ENCODE measurements around the gene TMOD1. TPM values are rescaled to one million over a fixed set of nuclear protein-coding genes. Genes with fewer than 3 reads are reported as not detected.
A peak's percentile ranks its signal among the peaks of the same experiment; 100 is the strongest.
"Not testable (repeated sequence)": the region's sequence is repeated elsewhere in the genome, so short reads cannot be mapped to it uniquely, and the experiment has no call there.

TMOD1 gene
- total RNA-seq, 2 experiments from 2014 or later, result 0.79 to 1.1 TPM

- no peaks in the 10 kb centered on the region for H3K27me3 Mint-ChIP-seq
- ATAC-seq (ENCODE audit: low read depth) (no peak), DNase-seq (no peak)
- H3K4me1 Mint-ChIP-seq, result peaks cover 9% of the 10 kb centered on the region
- no peak overlapping the region for H3K27ac Mint-ChIP-seq
- POLR2A ChIA-PET, result interaction anchor here (1.3 kb wide), 2 partner anchors 34 to 129 kb away, joined by 3 read pairs; partner anchors contain the start of genes NCBP1 and TSTD2
- no peaks in the 10 kb centered on the region for H3K9me3 Mint-ChIP-seq
- H3K4me3 Mint-ChIP-seq, result no peak overlapping the region
- H3K36me3 Mint-ChIP-seq, result peaks cover 10% of the 10 kb centered on the region
Measured at GRCh38 chr9:97599314-97599846, 97.9 kb downstream of the TMOD1 start.

- peaks cover 9% of the 10 kb centered on the region for H3K4me1 Mint-ChIP-seq
- POLR2A ChIA-PET, result no interaction called here
- DNase-seq (no peak), ATAC-seq (ENCODE audit: low read depth) (no peak)
- H3K36me3 Mint-ChIP-seq, result peaks cover 10% of the 10 kb centered on the region
- H3K4me3 Mint-ChIP-seq, result no peak overlapping the region
- H3K9me3 Mint-ChIP-seq, result no peaks in the 10 kb centered on the region
- no peaks in the 10 kb centered on the region for H3K27me3 Mint-ChIP-seq
- H3K27ac Mint-ChIP-seq, result no peak overlapping the region
Measured at GRCh38 chr9:97600531-97601227, 99.2 kb downstream of the TMOD1 start.

GRCh38 chr9:97601228-97601898 is 99.9 kb downstream of the TMOD1 start:
- POLR2A ChIA-PET, result no interaction called here

GRCh38 chr9:97602430-97602829 is 101.0 kb downstream of the TMOD1 start:
- Mint-ChIP-seq H3K36me3 (peaks cover 13% of the 10 kb centered on the region), H3K9me3 (no peaks in the 10 kb centered on the region), H3K4me1 (peaks cover 9% of the 10 kb centered on the region), H3K27ac (no peak overlapping the region), H3K27me3 (no peaks in the 10 kb centered on the region), H3K4me3 (no peak overlapping the region)
- no peak for ATAC-seq (ENCODE audit: low read depth)
- POLR2A ChIA-PET, result no interaction called here
- DNase-seq, result no peak

More at GRCh38 chr9:97601228-97601898, 99.9 kb downstream of the TMOD1 start:
- no peaks in the 10 kb centered on the region for H3K27me3 Mint-ChIP-seq
- H3K9me3 Mint-ChIP-seq, result no peaks in the 10 kb centered on the region
- H3K4me3 Mint-ChIP-seq, result no peak overlapping the region
- DNase-seq (no peak), ATAC-seq (ENCODE audit: low read depth) (no peak)
- no peak overlapping the region for H3K27ac Mint-ChIP-seq
- peaks cover 10% of the 10 kb centered on the region for H3K36me3 Mint-ChIP-seq
- H3K4me1 Mint-ChIP-seq, result peaks cover 9% of the 10 kb centered on the region

GRCh38 chr9:97604901-97605645 is 103.6 kb downstream of the TMOD1 start:
- H3K9me3 Mint-ChIP-seq, result no peaks in the 10 kb centered on the region
- DNase-seq (no peak), ATAC-seq (ENCODE audit: low read depth) (no peak)
- H3K27ac Mint-ChIP-seq, result no peak overlapping the region
- no peaks in the 10 kb centered on the region for H3K27me3 Mint-ChIP-seq
- H3K4me3 Mint-ChIP-seq, result no peak overlapping the region
- POLR2A ChIA-PET, result no interaction called here
- H3K4me1 Mint-ChIP-seq, result no peaks in the 10 kb centered on the region
- H3K36me3 Mint-ChIP-seq, result peaks cover 14% of the 10 kb centered on the region

GRCh38 chr9:97615439-97616072 is 114.1 kb downstream of the TMOD1 start:
- no peak overlapping the region for H3K27ac Mint-ChIP-seq
- H3K27me3 Mint-ChIP-seq, result no peaks in the 10 kb centered on the region
- POLR2A ChIA-PET, result interaction anchor here (1.3 kb wide), 1 partner anchor 203 kb away, joined by 5 read pairs; no protein-coding TSS in a partner anchor
- peaks cover 12% of the 10 kb centered on the region for H3K36me3 Mint-ChIP-seq
- H3K4me3 Mint-ChIP-seq, result no peak overlapping the region
- H3K9me3 Mint-ChIP-seq, result peaks cover 5% of the 10 kb centered on the region
- ATAC-seq (ENCODE audit: low read depth) (peak; percentile 47), DNase-seq (no peak)
- H3K4me1 Mint-ChIP-seq, result no peaks in the 10 kb centered on the region

- Mint-ChIP-seq H3K9me3 (peaks cover 5% of the 10 kb centered on the region), H3K4me3 (no peak overlapping the region), H3K36me3 (peaks cover 23% of the 10 kb centered on the region), H3K27me3 (no peaks in the 10 kb centered on the region), H3K4me1 (no peaks in the 10 kb centered on the region), H3K27ac (no peak overlapping the region)
- POLR2A ChIA-PET, result no interaction called here
- no peak for ATAC-seq (ENCODE audit: low read depth)
- DNase-seq, result no peak
Measured at GRCh38 chr9:97617939-97618416, 116.5 kb downstream of the TMOD1 start.

- peaks cover 30% of the 10 kb centered on the region for H3K36me3 Mint-ChIP-seq
- H3K9me3 Mint-ChIP-seq; POLR2A ChIA-PET; H3K4me1 Mint-ChIP-seq; H3K27me3 Mint-ChIP-seq; H3K4me3 Mint-ChIP-seq; DNase-seq; H3K27ac Mint-ChIP-seq; ATAC-seq (ENCODE audit: low read depth): not testable (repeated sequence)
Measured at GRCh38 chr9:97620063-97620462, 118.6 kb downstream of the TMOD1 start.

- H3K27ac Mint-ChIP-seq; H3K9me3 Mint-ChIP-seq; DNase-seq; H3K4me3 Mint-ChIP-seq; H3K4me1 Mint-ChIP-seq; H3K27me3 Mint-ChIP-seq; ATAC-seq (ENCODE audit: low read depth): not testable (repeated sequence)
- POLR2A ChIA-PET, result interaction anchor here (0.6 kb wide), 1 partner anchor 32 kb away, joined by 3 read pairs; no protein-coding TSS in a partner anchor
- peaks cover 31% of the 10 kb centered on the region for H3K36me3 Mint-ChIP-seq
Measured at GRCh38 chr9:97622483-97622882, 121.0 kb downstream of the TMOD1 start.

- no peak for DNase-seq
- peaks cover 5% of the 10 kb centered on the region for H3K4me1 Mint-ChIP-seq
- H3K9me3 Mint-ChIP-seq, result peaks cover 6% of the 10 kb centered on the region
- H3K27me3 Mint-ChIP-seq, result no peaks in the 10 kb centered on the region
- ATAC-seq (ENCODE audit: low read depth), result no peak
- POLR2A ChIA-PET, result interaction anchor here (1.1 kb wide), 1 partner anchor 9 kb away, joined by 6 read pairs; the partner anchor contains the start of genes NCBP1 and TSTD2
- no peak overlapping the region for H3K27ac Mint-ChIP-seq
- no peak overlapping the region for H3K4me3 Mint-ChIP-seq
- H3K36me3 Mint-ChIP-seq, result peaks cover 28% of the 10 kb centered on the region
Measured at GRCh38 chr9:97623946-97624345, 122.5 kb downstream of the TMOD1 start.

- Mint-ChIP-seq H3K4me1 (peaks cover 11% of the 10 kb centered on the region), H3K9me3 (peaks cover 1% of the 10 kb centered on the region), H3K36me3 (peaks cover 24% of the 10 kb centered on the region), H3K27me3 (no peaks in the 10 kb centered on the region), H3K4me3 (no peak overlapping the region), H3K27ac (no peak overlapping the region)
- DNase-seq, result no peak
- POLR2A ChIA-PET, result no interaction called here
- ATAC-seq (ENCODE audit: low read depth), result no peak
Measured at GRCh38 chr9:97625620-97626019, 124.2 kb downstream of the TMOD1 start.

GRCh38 chr9:97627624-97628023 is 126.2 kb downstream of the TMOD1 start:
- no peak for ATAC-seq (ENCODE audit: low read depth)
- peaks cover 1% of the 10 kb centered on the region for H3K9me3 Mint-ChIP-seq
- POLR2A ChIA-PET, result no interaction called here
- no peaks in the 10 kb centered on the region for H3K27me3 Mint-ChIP-seq
- no peak for DNase-seq
- no peak overlapping the region for H3K4me3 Mint-ChIP-seq
- H3K4me1 Mint-ChIP-seq, result peaks cover 22% of the 10 kb centered on the region
- H3K36me3 Mint-ChIP-seq, result peaks cover 17% of the 10 kb centered on the region
- no peak overlapping the region for H3K27ac Mint-ChIP-seq

GRCh38 chr9:97628668-97629067 is 127.2 kb downstream of the TMOD1 start:
- no peak overlapping the region for H3K27ac Mint-ChIP-seq
- H3K27me3 Mint-ChIP-seq, result no peaks in the 10 kb centered on the region
- no peak for DNase-seq
- H3K36me3 Mint-ChIP-seq, result peaks cover 10% of the 10 kb centered on the region
- ATAC-seq (ENCODE audit: low read depth), result no peak
- no peaks in the 10 kb centered on the region for H3K9me3 Mint-ChIP-seq
- POLR2A ChIA-PET, result no interaction called here
- H3K4me3 Mint-ChIP-seq, result no peak overlapping the region
- peaks cover 22% of the 10 kb centered on the region for H3K4me1 Mint-ChIP-seq

All from activated naive CD8-positive, alpha-beta T cell treated with anti-CD3 and anti-CD28 coated beads, Interleukin-2, amount 10 ng/mL, durations not matched to agents 7 days and 5 days (primary cell).